HG03280 (cell line): Measurements from ENCODE around the gene ZNF221.
A peak's percentile ranks its signal among the peaks of the same experiment; 100 is the strongest.

Experiments
- ATAC-seq: cut with Tn5 transposase; IDR thresholded peaks from one replicate; pipeline ENCODE4 v1.9.1; 2021; ENCODE audit warnings: mild to moderate bottlenecking, moderate library complexity; ENCODE audit not compliant: unreplicated experiment

The ZNF221 gene

GRCh38 chr19:43956827-43957226 lies 5.8 kb downstream of the ZNF221 start:
- no peak for ATAC-seq

GRCh38 chr19:43957891-43958290 lies 6.9 kb downstream of the ZNF221 start:
- ATAC-seq: no peak

DNA sequence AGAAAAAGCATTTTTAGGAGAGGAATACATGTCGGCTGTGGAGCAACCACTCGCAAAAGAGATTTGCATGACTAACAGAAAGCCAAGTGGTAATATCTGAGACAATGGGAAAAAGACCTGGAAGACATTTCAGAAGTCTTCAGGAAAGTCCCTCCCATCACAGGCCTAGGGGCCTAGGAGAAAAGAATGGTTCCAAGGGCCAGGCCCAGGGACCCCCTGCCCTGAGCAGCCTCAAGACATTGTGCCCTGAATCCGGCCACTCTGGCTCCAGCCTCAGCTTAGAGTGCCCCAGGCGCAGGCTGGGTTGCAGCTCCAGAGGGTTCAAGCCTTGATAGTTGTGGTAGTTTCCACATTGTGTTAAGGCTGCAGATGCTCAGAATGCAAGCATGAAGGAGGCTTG lies 9.4 kb downstream of the ZNF221 start:
- no peak for ATAC-seq

- ATAC-seq: no peak
Measured at GRCh38 chr19:43966079-43966694, 15.2 kb downstream of the ZNF221 start.

GRCh38 chr19:43976732-43977131 lies 25.7 kb downstream of the ZNF221 start:
- ATAC-seq: no peak

GRCh38 chr19:43983544-43983911 lies 32.5 kb downstream of the ZNF221 start:
- peak; percentile 21 for ATAC-seq

- peak; percentile 82 for ATAC-seq
Measured at GRCh38 chr19:43983912-43984686, 33.1 kb downstream of the ZNF221 start, which contains the start of gene ZNF155. TSS of gene ZNF155 (plus strand) at chr19:43984188. CDS start at chr19:43988544, 4,356 bp downstream.

DNA sequence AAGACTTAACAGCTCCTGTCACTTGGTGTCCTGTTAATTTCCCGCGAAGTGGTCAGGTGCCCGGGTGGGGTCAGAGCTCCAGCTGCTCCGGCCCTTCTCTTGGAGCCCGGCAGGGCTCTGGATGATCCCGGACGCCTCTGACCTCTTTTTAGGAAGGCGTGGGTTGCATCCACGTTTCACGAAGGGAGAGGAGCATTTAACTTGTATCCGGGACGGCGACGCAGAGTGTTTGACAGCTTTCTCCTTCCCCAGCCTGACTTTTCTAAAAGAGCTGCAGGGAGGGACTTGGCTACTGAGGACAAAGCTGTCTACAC lies 33.6 kb downstream of the ZNF221 start:
- ATAC-seq: peak; percentile 10

DNA sequence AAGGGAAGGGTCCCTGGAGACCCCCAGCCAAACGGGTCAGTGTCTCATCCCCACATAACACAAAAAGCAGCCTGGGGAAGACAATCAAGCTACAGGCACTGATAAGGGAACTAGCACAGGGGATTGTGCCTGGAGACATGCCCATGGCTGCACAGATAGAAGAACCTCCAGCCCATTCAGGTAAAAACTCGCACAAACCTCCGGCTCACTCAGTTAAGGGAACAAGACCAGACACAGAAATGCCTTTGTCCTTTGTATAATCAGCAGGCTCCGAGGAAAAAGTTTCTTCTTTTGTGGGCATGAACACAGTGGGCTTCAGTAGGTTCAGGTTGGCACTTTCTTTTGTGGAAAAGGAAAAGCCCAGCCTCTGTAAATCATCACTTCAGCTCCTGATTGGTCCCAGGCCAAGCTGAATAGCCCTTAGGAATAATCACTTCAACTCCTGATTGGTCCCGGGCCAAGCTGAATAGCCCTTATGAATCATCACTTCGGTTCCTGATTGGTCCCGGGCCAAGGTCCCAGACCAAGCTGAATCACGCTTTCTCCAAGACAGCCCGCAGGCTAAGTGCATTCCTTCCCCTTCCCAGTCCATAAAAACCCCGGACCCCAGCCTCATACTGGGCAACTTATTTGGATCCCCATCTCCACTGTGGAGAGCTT lies 46.7 kb downstream of the ZNF221 start:
- ATAC-seq: no peak

- no peak for ATAC-seq
Measured at GRCh38 chr19:44002212-44002565, 51.2 kb downstream of the ZNF221 start.

GRCh38 chr19:44002566-44003460 lies 51.8 kb downstream of the ZNF221 start, which contains the start of gene ZNF230:
TSS of gene ZNF230 (plus strand) at chr19:44002957. CDS start at chr19:44007079, 4,122 bp downstream.
- peak; percentile 92 for ATAC-seq

DNA sequence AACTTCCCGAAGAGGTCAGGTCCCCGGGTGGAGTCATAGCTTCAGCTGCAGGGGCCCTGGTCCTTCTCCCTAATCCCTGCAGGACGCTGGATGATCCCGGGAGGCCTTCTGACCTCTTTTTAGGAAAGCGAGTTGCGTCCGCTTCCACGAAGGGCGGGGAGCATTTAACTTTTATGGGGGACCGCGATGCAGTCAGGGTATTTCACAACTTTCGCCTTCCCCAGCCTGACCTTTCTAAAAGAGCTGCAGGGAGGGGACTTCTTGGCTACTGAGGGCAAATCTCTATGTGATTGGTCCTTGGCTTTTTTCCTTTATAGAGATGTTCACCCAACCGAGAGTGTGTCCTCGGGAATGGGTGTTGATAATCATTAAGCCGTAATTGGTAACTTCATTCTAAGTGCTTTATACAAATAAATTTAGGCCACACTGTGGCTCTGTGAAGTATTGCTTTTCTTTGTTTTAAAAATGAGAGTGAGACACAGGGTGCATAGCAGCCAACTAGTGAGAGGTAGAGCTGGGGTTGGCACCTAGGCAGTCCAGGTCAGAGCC lies 52.5 kb downstream of the ZNF221 start:
- no peak for ATAC-seq

DNA sequence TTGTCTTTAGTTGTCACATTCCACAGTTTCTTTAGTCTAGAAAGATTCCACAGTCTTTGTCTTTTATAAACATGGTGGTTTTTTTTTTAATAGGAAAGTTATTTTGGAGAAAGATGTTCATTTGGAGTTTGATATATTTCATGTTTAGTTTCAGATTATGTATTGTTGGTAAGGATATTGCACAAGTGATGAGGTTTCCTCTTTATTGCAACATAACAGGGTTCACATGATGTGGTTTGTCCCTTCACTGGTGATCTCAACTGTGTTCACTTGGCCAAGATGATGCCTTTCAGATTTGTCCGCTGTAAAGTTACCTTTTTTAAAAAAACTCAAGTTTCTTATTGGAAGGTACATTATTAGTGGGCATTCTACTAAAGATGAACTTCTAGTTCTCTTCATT lies 54.9 kb downstream of the ZNF221 start:
- ATAC-seq: no peak

GRCh38 chr19:44007473-44007872 lies 56.4 kb downstream of the ZNF221 start:
- ATAC-seq: no peak

GRCh38 chr19:44010468-44010867 lies 59.4 kb downstream of the ZNF221 start:
- ATAC-seq: no peak
